PC-3 (cell line): Measurements from ENCODE around the gene APC. TPM values are rescaled to one million over a fixed set of nuclear protein-coding genes. Genes with fewer than 3 reads are reported as not detected.

Source experiments
- ATAC-seq: fragments of 200-7000 bp; cut with Tn5 transposase; 2 replicates; pipeline ENCODE4 v1.9.1; 2020; ENCODE audit warnings: mild to moderate bottlenecking, moderate library complexity
- BruUV-seq: library from RNA; stranded (reverse); fragments of 400-500 nt; replicated peaks from 2 replicates; lab custom pipeline; 2021; lab: Mats Ljungman, UMichigan
- CTCF ChIA-PET: fragments of 300-600 bp; sonication (Branson Sonifier 250); formaldehyde crosslinking; loops from one replicate; lab custom pipeline; 2022; ENCODE audit warnings: antibody characterized with exemption; lab: Charles Lee
- POLR2A ChIA-PET: fragments of 300-600 bp; sonication (Branson Sonifier 250); formaldehyde crosslinking; loops from one replicate; lab custom pipeline; 2022; ENCODE audit warnings: antibody characterized with exemption; ENCODE audit not compliant: unreplicated experiment; lab: Charles Lee
- DNase-seq: peaks from one replicate; pipeline ENCODE4 v3.0.0-alpha.2; 2015
- H2AFZ ChIP-seq: fragments of 300-600 bp; sonication (generic); 2 replicates; pipeline ENCODE4 v1.6.0; 2016; ENCODE audit warnings: antibody characterized with exemption, low read length
- H3F3A ChIP-seq: fragments of 300-600 bp; sonication (generic); one replicate; pipeline ENCODE4 v1.6.0; 2017; ENCODE audit warnings: antibody characterized with exemption, low read length, control low read depth, mild to moderate bottlenecking; ENCODE audit not compliant: unreplicated experiment
- H3K27ac ChIP-seq: fragments of 300-600 bp; sonication (generic); 2 replicates; pipeline ENCODE4 v1.5.1; 2016; ENCODE audit warnings: mild to moderate bottlenecking, low read length
- H3K27me3 ChIP-seq: fragments of 300-600 bp; sonication (generic); 2 replicates; pipeline ENCODE4 v1.6.1; 2016; ENCODE audit warnings: low read length, mixed read lengths
- H3K36me3 ChIP-seq: fragments of 300-600 bp; sonication (generic); 2 replicates; pipeline ENCODE4 v1.6.1; 2016; ENCODE audit warnings: low read depth, mixed run types, low read length, mixed read lengths
- H3K4me1 ChIP-seq: fragments of 300-600 bp; sonication (generic); 2 replicates; pipeline ENCODE4 v1.5.1; 2016; ENCODE audit warnings: low read length; ENCODE audit not compliant: insufficient read depth
- H3K4me2 ChIP-seq: fragments of 300-600 bp; sonication (generic); 2 replicates; pipeline ENCODE4 v1.6.0; 2016; ENCODE audit warnings: low read length
- H3K4me3 ChIP-seq: fragments of 300-600 bp; sonication (generic); 2 replicates; pipeline ENCODE4 v1.5.1; 2016; ENCODE audit warnings: mild to moderate bottlenecking, low read length, mixed read lengths
- H3K79me2 ChIP-seq: fragments of 300-600 bp; sonication (generic); 2 replicates; pipeline ENCODE4 v1.6.1; 2017; ENCODE audit warnings: low read length, mixed read lengths
- H3K9ac ChIP-seq: fragments of 300-600 bp; sonication (generic); 2 replicates; pipeline ENCODE4 v1.6.0; 2016; ENCODE audit warnings: mild to moderate bottlenecking, low read length
- H3K9me2 ChIP-seq: fragments of 300-600 bp; sonication (generic); replicated peaks from 2 replicates; pipeline ENCODE4 v1.6.1; 2016; ENCODE audit warnings: mixed run types, low read length, mixed read lengths
- H3K9me3 ChIP-seq: fragments of 300-600 bp; sonication (generic); 2 replicates; pipeline ENCODE4 v1.6.1; 2016; ENCODE audit warnings: low read length, mixed read lengths
- H4K20me1 ChIP-seq: fragments of 300-600 bp; sonication (generic); 2 replicates; pipeline ENCODE4 v1.6.1; 2016; ENCODE audit warnings: low read length, mixed read lengths
- CTCF ChIP-seq: fragments of 300-600 bp; sonication (generic); conservative IDR thresholded peaks from 2 replicates; pipeline ENCODE4 v1.5.1; 2017; ENCODE audit warnings: antibody characterized with exemption, low read depth, mild to moderate bottlenecking, low read length
- EZH2 ChIP-seq: fragments of 300-600 bp; sonication (generic); IDR thresholded peaks from one replicate; pipeline ENCODE4 v1.6.1; 2017; ENCODE audit warnings: antibody characterized with exemption, mild to moderate bottlenecking, low read length; ENCODE audit not compliant: unreplicated experiment
- EZH2phosphoT487 ChIP-seq: fragments of 300-600 bp; sonication (generic); IDR thresholded peaks from 2 replicates; pipeline ENCODE4 v1.6.1; 2018; ENCODE audit warnings: mild to moderate bottlenecking, antibody characterized with exemption, low read length, borderline replicate concordance
- intact Hi-C: fragments of 100-400 bp; cut with micrococcal nuclease; formaldehyde crosslinking; loops from 2 replicates; pipeline ENCODE4 v1.9.0; 2023
- total RNA-seq: library from RNA; depleted of rRNA; stranded (reverse); fragments of >200 nt; gene quantifications from 2 replicates; pipeline ENCODE4 v1.2.3, GENCODE V29; 2014

The APC gene
- total RNA-seq, 1 experiment from 2014 or later = 31.7 TPM

DNA sequence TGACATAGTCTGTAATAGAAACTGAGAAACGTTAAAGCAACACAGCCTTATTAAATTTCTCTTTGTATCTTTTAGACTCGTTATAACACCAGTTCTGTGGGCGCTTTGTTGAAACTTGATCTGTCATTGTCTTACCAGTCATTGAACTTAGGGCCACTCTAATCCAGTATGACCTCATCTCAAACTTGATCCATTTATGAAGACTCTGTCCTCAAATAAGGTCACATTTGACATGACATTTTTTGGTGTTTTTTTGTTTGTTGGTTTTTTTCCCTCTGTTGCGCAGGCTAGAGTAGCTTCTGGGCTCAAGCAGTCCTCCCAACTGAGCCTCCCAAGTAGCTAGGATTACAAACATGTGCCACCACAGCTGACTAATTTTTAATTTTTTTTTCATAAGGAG is 5.9 kb downstream of the APC start:
- Histone ChIP-seq H3K4me3 (no peak overlapping the region), H3K9me2 (no peaks in the 10 kb centered on the region), H2AFZ (no peak overlapping the region), H3K27ac (no peak overlapping the region), H3K36me3 (no peaks in the 10 kb centered on the region), H3K9ac (no peak overlapping the region), H3K4me2 (no peak overlapping the region), H3K4me1 (peaks cover 4% of the 10 kb centered on the region; the same call in 1 of the 2 replicates), H3K79me2 (no peaks in the 10 kb centered on the region), H4K20me1 (no peaks in the 10 kb centered on the region), H3K9me3 (no peaks in the 10 kb centered on the region), H3F3A (no peaks in the 10 kb centered on the region), H3K27me3 (no peaks in the 10 kb centered on the region)
- no peak for TF ChIP-seq EZH2phosphoT487
- TF ChIP-seq EZH2 = no peak
- ChIA-PET POLR2A (no interaction called here), CTCF (no interaction called here)
- ATAC-seq (no peak), DNase-seq (no peak)
- intact Hi-C loops = no loop called here
- no TSS peak for BruUV-seq

GRCh38 chr5:112752335-112752734 is 14.7 kb downstream of the APC start:
- BruUV-seq = no TSS peak
- Histone ChIP-seq H3K36me3 (no peaks in the 10 kb centered on the region), H3K4me1 (no peaks in the 10 kb centered on the region), H3K4me2 (no peak overlapping the region), H3F3A (no peaks in the 10 kb centered on the region), H3K79me2 (no peaks in the 10 kb centered on the region), H2AFZ (no peak overlapping the region), H4K20me1 (no peaks in the 10 kb centered on the region), H3K9me3 (no peaks in the 10 kb centered on the region), H3K9ac (no peak overlapping the region), H3K9me2 (no peaks in the 10 kb centered on the region), H3K27ac (no peak overlapping the region), H3K4me3 (no peak overlapping the region), H3K27me3 (no peaks in the 10 kb centered on the region)
- ATAC-seq (no peak), DNase-seq (no peak)
- TF ChIP-seq EZH2phosphoT487 (no peak), EZH2 (no peak), CTCF (no peak)
- ChIA-PET CTCF (no interaction called here), POLR2A (no interaction called here)
- intact Hi-C loops = no loop called here

DNA sequence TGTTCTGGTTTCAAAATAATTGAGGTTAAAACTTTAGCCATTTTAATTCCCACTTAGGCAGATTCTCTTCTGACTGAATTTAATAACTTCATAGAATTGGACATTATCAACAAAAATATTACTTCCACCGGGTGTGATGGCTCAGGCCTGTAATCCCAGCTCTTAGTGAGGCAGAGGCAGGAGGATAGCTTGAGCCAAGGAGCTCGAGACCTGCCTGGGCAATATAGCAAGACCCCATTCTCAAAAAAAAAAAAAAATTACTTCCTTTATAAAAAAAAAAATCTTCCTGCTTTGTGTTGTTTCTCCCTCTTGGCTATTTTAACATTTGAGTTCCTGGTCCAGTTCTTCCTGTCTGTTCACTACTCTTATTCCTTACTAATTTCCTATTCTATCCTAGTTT is 18.0 kb downstream of the APC start:
- H4K20me1 ChIP-seq = no peaks in the 10 kb centered on the region
- H3K79me2 ChIP-seq = no peaks in the 10 kb centered on the region
- no peak overlapping the region for H3K4me3 ChIP-seq
- H3K4me1 ChIP-seq = peaks cover 6% of the 10 kb centered on the region; the same call in 1 of the 2 replicates
- no peak overlapping the region for H3K27ac ChIP-seq
- H3K9me3 ChIP-seq = no peaks in the 10 kb centered on the region
- TF ChIP-seq EZH2 (no peak), EZH2phosphoT487 (no peak), CTCF (no peak)
- no peak overlapping the region for H2AFZ ChIP-seq
- no peaks in the 10 kb centered on the region for H3K36me3 ChIP-seq
- CTCF ChIA-PET = interaction anchor here (0.6 kb wide), 1 partner anchor 758 kb away, joined by 5 read pairs; no protein-coding TSS in a partner anchor
- BruUV-seq = no TSS peak
- POLR2A ChIA-PET = no interaction called here
- DNase-seq = no peak
- ATAC-seq = no peak
- no peaks in the 10 kb centered on the region for H3K9me2 ChIP-seq
- intact Hi-C loops = loop anchor here (2.0 to 5.0 kb wide), 3 partner anchors 49 to 167 kb away; partner anchors contain the start of gene REEP5
- H3K27me3 ChIP-seq = no peaks in the 10 kb centered on the region
- no peak overlapping the region for H3K9ac ChIP-seq
- no peak overlapping the region for H3K4me2 ChIP-seq
- no peaks in the 10 kb centered on the region for H3F3A ChIP-seq
